Measurements from ENCODE around the gene SCN11A. TPM values are rescaled to one million over a fixed set of nuclear protein-coding genes. Genes with fewer than 3 reads are reported as not detected.

Gene SCN11A
- total RNA-seq, 2 experiments from 2014 or later: not detected

- H3K9me3 Mint-ChIP-seq: no peaks in the 10 kb centered on the region
- TF ChIP-seq CTCF (IDR thresholded peaks at IDR 0.05): no peak
- CTCF ChIA-PET: interaction anchor here (1.4 to 1.9 kb wide), 2 partner anchors 15 to 43 kb away, joined by 3 to 6 read pairs; no protein-coding TSS in a partner anchor
- intact Hi-C loops (cut with micrococcal nuclease): no loop called here
- DNase-seq: no peak
- H3K36me3 Mint-ChIP-seq (ENCODE audit: low read depth): peaks cover 27% of the 10 kb centered on the region
- POLR2A ChIA-PET: no interaction called here
- H3K4me3 Mint-ChIP-seq: no peak overlapping the region
- H3K4me1 Mint-ChIP-seq (ENCODE audit: low read depth): peaks cover 18% of the 10 kb centered on the region
- no peak overlapping the region for H3K27ac Mint-ChIP-seq
- no peaks in the 10 kb centered on the region for H3K27me3 Mint-ChIP-seq
- no peak for ATAC-seq
Measured at GRCh38 chr3:39086144-39086543, 34.4 kb upstream of the SCN11A start.

GRCh38 chr3:39082666-39083313 is 31.0 kb upstream of the SCN11A start:
- Mint-ChIP-seq H3K9me3 (no peaks in the 10 kb centered on the region), H3K36me3 (ENCODE audit: low read depth) (peaks cover 28% of the 10 kb centered on the region), H3K27ac (peak overlapping the region; percentile 81), H3K27me3 (no peaks in the 10 kb centered on the region), H3K4me3 (no peak overlapping the region), H3K4me1 (ENCODE audit: low read depth) (peaks cover 17% of the 10 kb centered on the region)
- ChIA-PET CTCF (interaction anchor here (1.2 kb wide), 1 partner anchor 106 kb away, joined by 3 read pairs; no protein-coding TSS in a partner anchor), POLR2A (interaction anchor here (1.8 kb wide), 1 partner anchor 23 kb away, joined by 4 read pairs; no protein-coding TSS in a partner anchor)
- DNase-seq (no peak), ATAC-seq (peak; percentile 80)
- no peak for TF ChIP-seq CTCF (IDR thresholded peaks at IDR 0.05)
- intact Hi-C loops (cut with micrococcal nuclease): no loop called here

- Mint-ChIP-seq H3K36me3 (ENCODE audit: low read depth) (peaks cover 35% of the 10 kb centered on the region), H3K4me3 (no peak overlapping the region), H3K4me1 (ENCODE audit: low read depth) (peaks cover 24% of the 10 kb centered on the region), H3K27ac (no peak overlapping the region), H3K27me3 (no peaks in the 10 kb centered on the region), H3K9me3 (no peaks in the 10 kb centered on the region)
- DNase-seq (no peak), ATAC-seq (no peak)
- CTCF ChIA-PET: interaction anchor here (0.7 to 1.6 kb wide), 3 partner anchors 28 to 298 kb away, joined by 3 to 4 read pairs (median 3); partner anchors contain the start of genes GORASP1 and TTC21A
- POLR2A ChIA-PET: no interaction called here
- intact Hi-C loops (cut with micrococcal nuclease): no loop called here
- TF ChIP-seq CTCF (IDR thresholded peaks at IDR 0.05): no peak
Measured at GRCh38 chr3:39080026-39080425, 28.3 kb upstream of the SCN11A start.

DNA sequence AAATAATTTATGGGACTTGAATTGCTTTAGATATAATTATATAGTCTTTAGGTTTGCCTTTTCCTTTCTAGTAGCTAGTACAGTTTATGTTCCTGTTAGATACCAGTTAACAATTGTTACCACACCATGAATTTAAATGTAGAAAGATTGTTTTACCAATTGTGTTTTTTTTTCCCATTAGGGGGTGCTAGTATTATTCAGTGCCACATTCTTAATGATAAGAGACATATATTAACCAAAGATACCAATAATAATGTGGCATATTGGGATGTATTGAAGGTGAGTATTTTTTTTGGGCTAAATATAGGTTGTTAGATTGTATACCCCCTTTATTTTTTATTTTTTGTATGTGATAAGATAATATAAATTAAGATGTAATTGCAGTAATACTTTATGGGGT is 27.8 kb upstream of the SCN11A start:
- Mint-ChIP-seq H3K36me3 (ENCODE audit: low read depth) (peaks cover 36% of the 10 kb centered on the region), H3K4me1 (ENCODE audit: low read depth) (peaks cover 26% of the 10 kb centered on the region), H3K27ac (no peak overlapping the region), H3K4me3 (no peak overlapping the region), H3K27me3 (no peaks in the 10 kb centered on the region), H3K9me3 (no peaks in the 10 kb centered on the region)
- ChIA-PET CTCF (interaction anchor here (0.7 kb wide), 1 partner anchor 29 kb away, joined by 3 read pairs; the partner anchor contains the start of genes GORASP1 and TTC21A), POLR2A (no interaction called here)
- intact Hi-C loops (cut with micrococcal nuclease): no loop called here
- no peak for ATAC-seq
- no peak for TF ChIP-seq CTCF (IDR thresholded peaks at IDR 0.05)
- DNase-seq: no peak

DNA sequence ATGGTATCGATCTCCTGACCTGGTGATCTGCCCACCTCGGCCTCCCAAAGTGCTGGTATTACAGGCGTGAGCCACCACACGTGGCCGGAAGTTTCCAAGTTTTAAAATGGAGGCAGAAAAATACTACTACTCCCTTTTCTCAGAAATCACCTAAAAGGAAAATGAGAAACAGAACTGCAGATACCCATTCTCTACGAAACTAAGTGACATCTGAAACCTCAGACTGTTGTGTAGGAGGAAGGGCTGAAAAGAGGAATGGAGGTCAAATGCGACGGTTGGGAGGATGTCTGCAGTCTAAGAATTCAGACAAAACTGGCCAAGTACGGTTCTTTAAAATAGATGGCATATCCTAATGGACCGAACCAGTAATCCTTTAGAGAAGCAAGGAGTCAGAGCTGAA is 24.2 kb upstream of the SCN11A start:
- no peak for TF ChIP-seq CTCF (IDR thresholded peaks at IDR 0.05)
- no peak for DNase-seq
- ATAC-seq: no peak
- intact Hi-C loops (cut with micrococcal nuclease): no loop called here
- Mint-ChIP-seq H3K27me3 (no peaks in the 10 kb centered on the region), H3K36me3 (ENCODE audit: low read depth) (peaks cover 22% of the 10 kb centered on the region), H3K4me1 (ENCODE audit: low read depth) (peaks cover 9% of the 10 kb centered on the region), H3K27ac (peak overlapping the region; percentile 50), H3K4me3 (no peak overlapping the region), H3K9me3 (no peaks in the 10 kb centered on the region)
- ChIA-PET CTCF (no interaction called here), POLR2A (interaction anchor here (0.7 kb wide), 1 partner anchor 756 kb away, joined by 3 read pairs; no protein-coding TSS in a partner anchor)

Data from activated CD8-positive, alpha-beta T cell treated with anti-CD3 and anti-CD28 coated beads for 36 hours (primary cell).